Myometrial cell (primary cell): ENCODE measurements around the gene KLK14. TPM values are rescaled to one million over a fixed set of nuclear protein-coding genes. Genes with fewer than 3 reads are reported as not detected.

Experiments
- total RNA-seq: library from RNA; depleted of rRNA; stranded (reverse); fragments of >200 nt; gene quantifications from 2 replicates; pipeline ENCODE4 v1.2.3, GENCODE V29; 2015

KLK14 gene
- not detected in 2 replicates for total RNA-seq

DNA sequence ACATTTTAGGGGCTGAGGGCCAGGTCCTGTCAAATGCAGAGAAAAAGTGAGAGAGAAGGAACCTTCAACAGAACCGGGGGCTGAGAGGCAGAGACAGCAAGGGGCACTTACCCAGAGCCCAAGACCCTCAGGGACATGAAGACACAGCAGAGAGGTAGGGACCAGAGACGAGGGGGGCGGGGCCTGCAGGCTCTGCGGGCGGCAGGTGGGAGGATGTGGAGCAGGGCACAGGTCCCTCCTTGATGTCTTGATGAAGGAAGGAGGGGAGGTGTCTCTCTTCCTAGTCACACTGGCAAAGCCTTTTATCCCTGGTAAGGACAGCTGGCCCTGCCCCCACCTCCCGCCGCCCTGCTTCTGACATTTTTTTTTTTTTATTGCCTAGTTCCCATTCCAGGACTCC, at the start of gene KLK14:
KLK14 (minus strand) TSS at position 277 of the 400 bp plus-strand sequence; CDS start at position 4, 273 bp downstream.

GRCh38 chr19:51124729-51125128, 42.0 kb upstream of the KLK14 start, which contains the start of gene SIGLEC9:
TSS of gene SIGLEC9 (plus strand) at chr19:51124906. CDS start at chr19:51124975, 69 bp downstream.

GRCh38 chr19:51108066-51108804, 25.5 kb upstream of the KLK14 start, which contains the start of gene CTU1:
TSS of gene CTU1 (minus strand) at chr19:51108409. CDS start at chr19:51104569, 3,840 bp downstream.

GRCh38 chr19:51064534-51065220, 18.0 kb downstream of the KLK14 start, which contains the start of gene KLK13:
TSS of gene KLK13 (minus strand) at chr19:51065092. CDS start at chr19:51065067, 25 bp downstream.

DNA sequence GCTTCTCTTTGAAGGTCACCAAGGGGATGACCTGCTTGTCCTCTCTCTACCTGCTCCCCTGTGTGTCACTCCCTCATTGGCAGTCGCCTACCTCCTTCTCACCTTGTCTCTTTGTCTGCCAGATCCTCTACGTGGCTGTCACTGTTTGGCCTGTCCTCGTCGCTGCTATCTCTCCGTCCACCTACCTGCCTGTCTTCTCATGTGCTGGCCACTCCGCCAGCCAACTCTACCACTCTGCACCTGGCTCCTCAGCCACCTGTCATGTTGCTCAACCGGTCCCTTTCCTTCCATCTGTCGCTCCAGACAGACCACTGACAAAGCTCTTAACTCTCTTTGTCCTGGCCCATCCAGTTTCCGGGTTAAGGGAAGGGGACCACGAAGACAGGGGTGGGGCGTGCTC, 48.0 kb downstream of the KLK14 start, which contains the start of gene KLK12:
KLK12 (minus strand) TSS at position 299 of the 400 bp plus-strand sequence. CDS start 381 bp downstream, outside the sequence.

Other genes starting within 250 kb of the KLK14 start
- gene KLK15, start 249.3 kb downstream of the KLK14 start, total RNA-seq: not detected in 2 replicates
- not detected in 2 replicates for gene KLK3, start 228.0 kb downstream of the KLK14 start, total RNA-seq
- not detected in 2 replicates for gene KLK2, start 209.4 kb downstream of the KLK14 start, total RNA-seq
- gene KLK4, start 171.5 kb downstream of the KLK14 start, total RNA-seq: not detected in 2 replicates
- not detected in 2 replicates for gene KLK5, start 129.8 kb downstream of the KLK14 start, total RNA-seq
- not detected in 2 replicates for gene KLK6, start 113.3 kb downstream of the KLK14 start, total RNA-seq
- gene KLK7, start 99.0 kb downstream of the KLK14 start, total RNA-seq: not detected in 2 replicates
- gene KLK8, start 81.3 kb downstream of the KLK14 start, total RNA-seq: not detected in 2 replicates
- not detected in 2 replicates for gene KLK10, start 63.2 kb downstream of the KLK14 start, total RNA-seq
- not detected in 2 replicates for gene KLK11, start 56.3 kb downstream of the KLK14 start, total RNA-seq
- gene KLK12, start 47.9 kb downstream of the KLK14 start, total RNA-seq: not detected in 2 replicates
- gene KLK13, start 17.8 kb downstream of the KLK14 start, total RNA-seq: not detected in 2 replicates
- gene CTU1, start 25.5 kb upstream of the KLK14 start, total RNA-seq: 9.4 and 9.8 TPM in 2 replicates
- 1.1 TPM in 1 of 2 replicates, not detected in the other for gene SIGLEC9, start 42.0 kb upstream of the KLK14 start, total RNA-seq
- not detected in 2 replicates for gene SIGLEC7, start 59.4 kb upstream of the KLK14 start, total RNA-seq
- not detected in 2 replicates for gene CD33, start 142.2 kb upstream of the KLK14 start, total RNA-seq
- not detected in 2 replicates for gene SIGLECL1, start 168.2 kb upstream of the KLK14 start, total RNA-seq
- gene IGLON5, start 228.8 kb upstream of the KLK14 start, total RNA-seq: not detected in 2 replicates